NCI-H524 treated with DMSO at 0.1 percent for 48 hours (cell line): ENCODE data around the gene CDH18.

Source experiments
- DNase-seq: peaks from one replicate; lab custom pipeline; 2025; lab: John Stamatoyannopoulos, UW

Gene CDH18

DNA sequence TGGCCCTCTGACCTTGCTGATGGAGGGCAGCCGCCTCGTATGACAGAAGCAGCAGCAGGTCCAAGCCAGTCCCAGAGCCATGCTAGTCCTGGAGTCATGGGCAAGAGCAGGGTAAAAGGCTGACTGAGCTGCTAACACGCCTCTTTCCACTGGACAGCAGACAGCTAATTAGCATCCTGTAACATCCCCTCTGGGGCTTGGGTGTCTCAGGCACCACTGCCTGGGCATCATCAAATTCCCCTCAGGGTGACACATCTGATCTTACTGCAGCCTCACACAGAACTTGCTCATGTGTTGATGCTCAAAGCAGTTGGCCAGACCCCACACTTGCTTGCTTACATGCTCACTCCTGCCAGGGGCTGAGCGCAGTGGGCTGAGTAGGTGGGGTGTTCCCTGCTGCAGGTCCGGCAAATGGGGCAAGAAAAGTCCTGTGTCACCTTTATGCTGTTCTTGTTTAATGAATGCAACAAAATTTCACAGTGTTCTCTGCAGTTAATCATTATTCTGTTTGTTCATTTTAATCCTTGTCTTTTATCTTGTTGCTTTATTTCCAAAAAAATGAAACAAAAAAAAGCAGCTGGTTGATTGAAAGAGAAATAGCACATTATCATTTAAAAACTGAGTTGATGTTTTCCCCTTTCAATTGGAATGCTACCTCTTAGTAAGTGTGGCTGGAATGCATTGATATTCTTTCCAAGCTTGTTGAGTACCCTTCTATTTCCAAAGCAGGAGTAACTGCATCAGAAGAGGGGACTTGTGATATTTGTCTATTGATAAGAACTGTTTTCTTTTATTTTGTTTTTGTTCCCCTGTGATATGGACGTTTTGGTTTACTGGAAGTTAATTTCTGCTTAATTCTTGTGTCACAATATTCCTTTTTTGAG, 254.1 kb downstream of the CDH18 start:
- DNase-seq, result no peak

DNA sequence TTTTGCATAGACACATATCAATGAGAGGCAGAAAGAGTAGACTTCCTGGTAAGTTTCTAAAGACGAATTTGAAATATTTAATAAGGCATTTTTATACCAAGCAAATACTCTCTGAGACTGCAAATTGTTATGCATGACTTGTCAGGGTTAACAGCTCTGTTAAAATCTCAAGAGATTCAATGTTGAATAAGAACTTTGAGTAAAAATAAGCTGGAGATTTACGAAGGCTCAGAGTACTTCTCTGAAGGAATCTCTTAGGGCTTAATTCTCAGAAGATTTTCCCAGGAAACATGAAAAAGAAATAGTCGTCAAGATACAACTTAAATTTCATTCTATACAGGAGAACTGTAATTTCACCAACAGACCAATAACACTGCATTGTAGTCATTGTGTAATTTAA, 259.4 kb downstream of the CDH18 start:
- DNase-seq, result no peak

DNA sequence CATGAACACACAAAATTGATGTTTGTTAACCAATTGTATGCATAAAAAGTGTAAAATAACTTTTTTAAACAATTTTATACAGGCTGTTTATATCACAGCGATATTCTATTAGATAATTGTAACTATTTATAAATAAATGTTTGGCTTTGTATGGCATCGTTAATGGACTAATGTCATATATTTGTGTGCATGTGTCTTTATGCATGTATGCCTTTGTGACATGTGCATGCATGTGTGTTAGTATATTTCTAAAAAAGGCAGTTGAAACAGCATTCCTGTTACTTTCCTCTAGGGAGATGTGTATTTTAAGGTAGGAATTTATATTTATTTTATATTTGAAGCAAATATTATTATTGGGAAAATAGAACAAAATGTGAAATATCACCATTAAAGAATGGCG, 268.9 kb downstream of the CDH18 start:
- DNase-seq, result no peak

DNA sequence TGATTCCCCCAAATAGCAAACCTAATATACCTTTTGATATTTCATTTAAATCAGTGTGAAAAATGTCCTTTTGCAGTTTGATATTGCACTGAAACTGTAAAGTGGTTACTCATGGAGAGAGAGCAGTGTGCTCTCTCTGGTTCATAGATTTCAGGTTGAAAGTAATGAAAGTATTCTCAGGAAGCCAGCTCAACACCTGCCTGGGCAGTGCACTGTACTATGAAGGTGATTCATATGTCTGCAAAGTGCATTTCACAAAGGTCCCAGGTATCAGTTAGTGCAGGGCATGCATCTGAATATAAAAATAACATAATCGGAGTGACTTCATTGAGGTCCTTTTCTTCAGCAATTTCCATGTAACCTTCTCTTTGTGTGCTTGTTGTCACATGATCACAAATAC, 274.3 kb downstream of the CDH18 start:
- no peak for DNase-seq

DNA sequence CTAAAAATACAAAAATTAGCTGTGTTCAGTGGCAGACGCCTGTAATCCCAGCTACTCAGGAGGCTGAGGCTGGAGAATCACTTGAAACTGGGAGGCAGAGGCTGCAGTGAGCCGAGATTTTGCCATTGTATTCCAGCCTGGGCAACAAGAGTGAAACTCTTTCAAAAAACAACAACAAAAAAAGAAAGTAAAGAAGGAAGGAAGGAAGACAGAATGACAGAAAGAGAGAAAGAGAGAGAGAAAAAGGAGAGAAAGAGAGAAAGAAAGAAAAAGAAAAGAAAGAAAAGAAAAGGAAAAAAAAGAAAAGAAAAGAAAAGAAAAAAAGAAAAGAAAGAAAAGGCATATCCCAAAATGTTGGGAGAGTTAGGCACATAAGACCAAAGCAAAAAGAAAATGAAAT, 278.6 kb downstream of the CDH18 start:
- DNase-seq, result no peak

DNA sequence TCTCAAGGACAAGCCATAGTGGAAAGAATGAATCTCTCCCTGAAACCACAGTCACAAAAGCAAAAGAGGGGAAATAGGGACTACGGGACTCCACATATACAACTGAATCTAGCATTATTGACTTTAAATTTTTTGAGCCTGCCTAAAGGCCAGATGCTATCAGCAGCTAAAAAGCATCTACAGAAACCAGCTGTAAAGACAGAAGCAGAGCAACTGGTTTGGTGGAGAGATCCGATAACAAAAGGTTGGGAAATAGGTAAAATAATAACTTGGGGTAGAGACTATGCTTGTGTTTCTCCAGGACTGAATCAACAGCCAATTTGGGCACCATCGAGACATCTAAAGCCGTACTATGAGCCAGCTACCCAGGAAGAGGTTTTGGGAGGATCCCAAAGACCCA, 281.2 kb downstream of the CDH18 start:
- no peak for DNase-seq

DNA sequence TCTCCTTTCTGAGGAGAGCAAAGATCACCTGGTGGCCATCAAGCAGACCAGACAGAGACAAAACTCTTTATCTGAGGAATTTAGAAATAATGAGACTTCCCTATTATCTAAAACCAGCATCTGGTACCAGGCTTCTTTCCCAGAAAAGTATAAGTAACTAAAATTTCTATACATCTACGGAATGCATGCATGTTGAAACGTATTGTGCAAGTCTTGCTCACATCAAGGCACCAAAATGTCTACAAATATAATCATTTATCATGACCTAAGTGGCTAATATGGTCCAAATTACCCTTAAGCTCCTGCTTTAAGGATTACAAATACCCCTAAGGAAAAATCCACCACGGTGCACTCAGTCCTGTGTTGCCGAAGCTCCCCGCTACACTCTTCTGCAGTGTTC, 286.3 kb downstream of the CDH18 start:
- no peak for DNase-seq

DNA sequence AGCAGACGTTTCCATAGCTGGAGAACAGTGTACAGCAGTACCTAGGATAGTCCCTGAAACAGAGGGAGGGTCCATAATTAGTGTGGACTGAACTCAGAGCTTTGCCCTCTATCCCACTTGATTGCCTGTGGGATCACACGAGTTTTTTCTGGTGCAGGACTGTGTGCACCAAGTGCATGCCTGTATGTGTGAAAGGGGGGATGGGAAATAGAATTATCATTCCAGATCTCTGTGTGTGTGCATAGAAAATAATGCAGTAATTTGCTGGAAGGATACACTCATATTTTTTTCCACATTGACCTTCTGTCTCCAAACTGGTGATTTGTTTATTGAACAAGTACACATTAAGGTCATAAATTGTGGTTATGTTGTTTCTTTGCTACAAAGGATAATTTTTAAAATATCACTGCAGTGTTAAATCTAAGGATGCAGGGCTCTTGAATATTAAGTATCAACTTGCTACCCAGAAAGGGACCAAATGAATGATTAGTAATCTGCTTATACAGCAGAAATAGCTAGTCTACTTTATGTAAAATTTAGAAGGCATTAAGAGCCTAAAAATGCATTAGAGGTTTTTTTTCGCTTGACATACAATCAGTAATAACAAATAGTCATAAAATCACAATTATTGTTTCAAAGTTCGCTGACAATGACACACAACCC, 292.9 kb downstream of the CDH18 start:
- no peak for DNase-seq

DNA sequence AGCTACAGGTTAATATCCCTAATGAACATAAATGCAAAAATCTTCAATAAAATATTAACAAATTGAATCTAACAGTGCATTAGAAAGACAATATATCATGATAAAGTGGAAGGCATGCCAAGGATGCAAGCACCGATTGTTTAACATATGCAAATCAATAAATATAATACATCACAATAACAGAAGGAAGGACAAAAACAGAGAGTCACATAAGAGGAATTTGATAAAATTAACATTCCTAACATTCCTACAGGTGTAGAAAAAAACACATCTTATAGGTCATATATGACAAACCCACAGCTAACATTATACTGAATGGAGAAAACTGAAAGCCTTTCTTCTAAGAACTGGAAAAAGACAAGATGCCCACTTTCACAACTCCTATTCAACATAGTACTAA, 297.0 kb downstream of the CDH18 start:
- no peak for DNase-seq

DNA sequence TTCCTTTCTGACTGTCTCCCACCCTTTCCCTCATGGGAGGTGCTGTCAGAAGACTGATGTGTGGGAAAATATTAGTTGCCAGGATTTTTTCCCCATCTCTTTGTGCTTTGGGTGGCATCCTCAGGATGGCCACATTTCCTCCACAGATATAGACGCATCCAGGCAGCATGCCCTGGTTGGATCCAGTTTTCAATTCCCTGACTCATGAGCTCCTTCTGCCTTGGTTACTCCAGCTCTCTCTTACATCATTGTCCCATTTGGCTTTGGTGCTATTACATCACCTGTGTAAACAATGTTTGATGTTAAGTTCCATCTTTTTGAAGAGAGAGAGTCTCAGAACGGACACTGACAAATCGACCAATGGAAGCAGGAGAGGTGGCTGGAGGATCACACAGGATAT, 302.5 kb downstream of the CDH18 start:
- DNase-seq, result no peak

DNA sequence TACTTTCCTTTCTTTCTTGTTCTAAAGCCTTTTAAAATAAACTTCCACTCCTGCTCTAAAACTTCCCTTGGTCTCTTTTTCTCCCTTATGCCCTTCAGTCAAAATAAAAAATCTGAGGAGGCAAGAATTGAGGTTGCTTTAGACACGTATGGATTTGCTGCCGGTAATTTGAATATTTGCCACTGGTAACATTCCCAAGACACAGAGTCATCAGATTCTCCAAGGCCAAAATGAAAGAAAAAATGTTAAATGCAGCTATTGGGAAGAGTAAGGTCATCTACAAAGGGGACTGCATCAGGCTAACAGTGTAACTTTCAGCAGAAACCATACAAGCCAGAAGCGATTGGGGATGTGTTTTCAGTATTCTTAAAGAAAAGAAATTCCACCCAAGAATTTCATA, 311.1 kb downstream of the CDH18 start:
- no peak for DNase-seq

DNA sequence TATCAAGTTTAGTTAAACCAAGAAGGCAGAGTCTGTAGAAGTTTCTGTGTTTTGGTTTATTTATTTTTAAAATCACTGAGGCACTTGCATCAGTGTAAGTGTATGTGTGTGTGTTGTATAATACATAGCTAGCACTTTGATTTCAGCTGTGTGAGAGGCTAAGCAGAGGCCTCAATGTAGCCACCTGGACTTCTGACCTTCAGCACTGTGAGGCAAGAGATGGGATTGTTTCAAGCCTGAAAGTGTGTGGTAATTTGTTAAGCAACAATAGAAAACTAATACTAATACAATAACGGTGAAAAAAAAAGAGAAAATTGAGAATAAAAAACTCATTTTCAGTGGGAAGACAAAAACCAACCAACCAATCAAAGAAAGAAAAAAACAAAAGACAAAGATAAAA, 327.3 kb downstream of the CDH18 start:
- no peak for DNase-seq

DNA sequence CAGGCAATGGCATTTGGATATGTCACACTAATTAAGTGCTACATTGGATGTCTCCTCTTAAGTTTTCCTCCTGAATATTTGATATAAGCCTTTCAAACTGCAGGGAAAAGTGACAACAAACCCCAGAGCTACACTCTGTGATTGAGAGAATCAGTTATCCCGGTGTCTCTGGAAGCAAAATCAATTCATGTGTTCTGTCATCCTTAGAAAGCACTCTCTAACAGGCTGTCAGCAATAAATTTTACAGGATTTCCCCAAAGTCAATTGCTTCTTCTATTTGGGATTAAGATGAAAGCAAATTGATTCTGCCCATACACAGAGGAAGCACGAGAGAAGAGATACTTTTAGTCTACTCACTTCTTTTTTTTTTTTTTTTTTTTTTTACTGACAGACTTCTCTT, 332.4 kb downstream of the CDH18 start:
- DNase-seq, result no peak

DNA sequence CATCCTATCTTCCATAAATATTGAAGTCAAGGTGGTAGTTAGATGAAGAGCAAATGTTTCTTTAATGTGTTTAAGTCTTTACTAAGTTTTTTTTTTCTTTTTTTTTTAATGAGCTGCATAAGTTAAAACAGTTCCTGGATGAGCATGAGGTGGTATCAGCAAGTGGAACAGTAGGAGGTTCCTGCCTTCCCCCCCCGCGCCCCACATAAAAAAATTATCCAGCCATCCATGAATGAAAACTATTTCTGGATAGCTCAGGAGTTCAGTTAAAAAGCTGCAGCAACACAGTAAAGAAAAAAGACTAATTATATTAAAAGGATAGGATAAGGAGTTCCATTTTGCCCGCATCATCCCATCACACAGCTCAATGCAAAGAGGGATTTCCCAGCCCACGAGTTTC, 349.5 kb downstream of the CDH18 start:
- no peak for DNase-seq

DNA sequence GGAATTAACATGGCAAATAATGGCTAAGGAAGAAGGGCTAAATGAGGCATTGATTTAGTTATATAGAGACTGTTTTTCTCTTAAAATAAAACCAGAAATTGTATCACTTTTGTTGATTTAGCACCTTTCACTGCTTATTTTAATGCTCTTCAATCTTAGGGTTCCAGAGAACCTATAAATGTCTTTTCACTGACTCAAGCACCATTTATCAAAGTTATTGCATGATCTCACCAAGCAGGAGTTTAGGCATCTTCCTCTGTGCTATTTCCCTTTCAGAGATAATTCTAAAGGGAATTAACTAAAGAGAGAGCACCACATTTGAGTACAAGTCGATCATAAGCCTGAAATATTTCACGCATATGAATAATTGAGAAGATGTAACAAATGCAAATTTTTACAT, 357.1 kb downstream of the CDH18 start:
- DNase-seq, result no peak

DNA sequence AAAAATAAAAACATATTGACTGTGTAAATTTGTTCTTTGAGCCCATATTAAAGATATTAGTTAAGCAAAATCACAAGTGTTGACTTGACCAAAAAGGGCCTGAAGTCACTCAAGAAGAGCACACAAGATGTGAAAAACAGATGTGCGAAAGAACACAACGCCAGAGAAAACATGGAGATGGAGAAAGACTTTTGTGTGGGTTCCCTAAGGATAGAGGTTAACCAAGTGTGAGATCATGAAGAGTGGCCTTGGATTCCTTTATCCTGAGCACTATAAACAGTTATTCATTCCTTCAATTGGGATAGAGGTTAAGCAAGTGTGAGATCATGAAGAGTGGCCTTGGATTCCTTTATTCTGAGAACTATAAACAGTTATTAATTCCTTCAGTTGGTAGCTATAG, 361.8 kb downstream of the CDH18 start:
- DNase-seq, result no peak

DNA sequence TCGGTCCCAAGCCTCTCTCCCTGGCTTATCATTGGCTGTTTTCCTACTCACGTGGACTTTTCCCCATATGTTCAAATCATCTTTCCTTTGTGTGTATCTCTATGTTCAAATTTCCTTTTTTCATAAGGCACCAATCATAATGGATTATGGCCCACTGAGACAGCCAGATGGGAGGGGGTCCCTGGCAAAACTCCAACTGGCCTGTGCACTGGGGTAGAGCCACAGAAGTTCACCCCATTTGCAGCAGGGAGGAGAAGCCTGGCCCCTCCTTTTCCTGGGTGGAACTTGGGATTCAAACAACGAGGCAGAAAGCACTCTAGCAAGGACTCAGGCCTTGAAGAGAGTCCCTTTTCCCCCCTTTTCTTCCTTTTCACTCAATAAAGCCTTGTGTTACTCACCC, 362.4 kb downstream of the CDH18 start:
- no peak for DNase-seq

DNA sequence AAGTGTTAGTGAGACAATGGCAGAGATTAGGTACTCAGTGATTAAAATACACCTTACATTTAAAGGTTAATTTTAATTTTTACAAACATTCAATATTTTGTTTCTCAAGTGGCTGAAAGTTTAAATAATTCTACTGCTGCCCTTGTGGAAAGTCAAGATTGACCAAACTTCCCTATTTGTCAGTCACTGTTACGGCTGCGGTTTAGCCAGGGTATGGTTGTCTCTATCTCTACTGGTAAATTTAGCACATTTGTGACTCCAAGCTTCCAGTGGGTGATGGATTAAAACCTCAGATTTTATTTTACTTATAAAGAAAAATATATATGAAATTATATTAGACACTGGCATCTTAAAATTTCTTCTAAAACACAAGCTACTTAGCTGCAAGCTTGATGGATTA, 368.4 kb downstream of the CDH18 start:
- DNase-seq, result no peak

DNA sequence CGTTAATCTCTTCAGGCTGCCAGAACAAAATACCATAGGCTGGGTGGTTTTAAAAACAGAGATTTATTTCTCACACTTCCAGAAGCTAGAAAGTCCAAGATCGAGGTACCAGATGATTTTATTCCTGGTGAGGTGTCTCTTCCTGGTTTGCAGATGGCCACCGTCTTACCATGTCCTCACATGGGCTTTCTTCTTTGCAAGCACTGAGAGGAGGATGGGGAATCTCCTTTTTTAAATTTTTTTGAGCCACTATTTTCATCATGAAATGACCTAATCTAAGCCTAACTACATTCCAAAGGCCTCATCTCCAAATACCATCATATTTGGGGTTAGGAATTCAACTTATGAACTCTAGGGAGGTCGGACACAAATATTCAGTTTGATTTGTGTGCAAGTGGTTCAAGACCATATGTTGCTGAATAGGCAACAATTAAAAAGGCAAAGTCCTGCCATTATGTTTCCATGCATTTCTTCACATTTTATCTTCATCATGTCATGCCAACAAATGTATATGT, 371.2 kb downstream of the CDH18 start:
- no peak for DNase-seq

DNA sequence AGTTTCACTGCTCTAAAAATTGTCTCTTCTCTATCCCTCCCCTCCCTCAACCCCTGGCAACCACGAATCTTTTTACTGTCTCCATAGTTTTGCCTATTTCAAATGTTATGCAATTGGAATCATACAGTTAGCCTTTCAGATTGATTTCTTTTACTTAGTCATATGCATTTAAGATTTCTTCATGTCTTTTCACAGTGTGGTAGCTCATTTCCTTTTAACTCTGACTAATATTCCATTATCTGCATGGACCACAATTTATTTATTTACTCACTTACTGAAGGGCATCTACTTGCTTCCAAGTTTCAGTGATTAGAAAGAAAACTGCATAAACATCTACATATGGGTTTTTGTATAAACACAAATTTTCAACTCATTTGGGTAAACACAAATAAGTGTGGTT, 372.3 kb downstream of the CDH18 start:
- DNase-seq, result no peak

DNA sequence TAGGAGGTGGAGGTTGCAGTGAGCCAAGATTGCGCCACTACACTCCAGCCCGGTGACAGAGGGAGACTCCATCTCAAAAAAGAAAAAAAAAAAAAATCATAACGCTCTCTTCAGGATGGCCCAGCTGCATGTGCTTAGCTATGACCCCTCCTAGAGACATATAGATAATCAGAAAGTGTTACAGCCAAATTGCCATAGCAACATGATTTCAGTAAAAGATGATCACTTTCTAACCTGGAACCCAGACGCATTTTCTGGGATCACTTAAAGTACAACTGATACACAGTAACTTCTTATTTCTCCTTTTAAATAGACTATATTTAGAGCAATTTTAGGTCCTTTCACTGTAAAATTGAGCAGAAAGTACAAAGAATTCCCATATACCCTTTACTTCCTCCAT, 372.9 kb downstream of the CDH18 start:
- no peak for DNase-seq

DNA sequence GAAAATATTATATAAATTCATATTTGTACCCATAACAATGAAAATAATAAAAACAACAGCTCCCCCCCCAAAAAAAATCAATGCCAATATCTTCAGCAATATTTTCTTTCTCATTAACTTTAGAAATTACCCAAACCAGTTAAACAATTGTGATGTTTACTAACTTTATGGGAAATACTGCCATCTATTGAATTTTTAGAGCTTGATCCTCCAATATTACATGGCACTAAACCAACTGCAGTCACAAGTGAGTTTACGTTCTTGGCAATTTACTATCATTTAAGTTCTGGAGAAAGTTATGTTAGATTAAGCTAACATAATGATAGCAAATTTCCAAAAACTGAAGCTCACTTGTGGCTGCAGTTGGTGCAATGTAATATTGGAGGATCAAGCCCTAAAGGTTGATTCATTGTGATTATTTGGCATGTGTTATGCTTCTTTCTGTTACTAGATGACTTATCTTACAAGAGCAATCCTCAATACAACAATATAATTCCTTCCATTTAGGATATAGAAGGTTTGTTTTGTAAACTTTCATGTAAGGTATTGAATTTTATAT, 379.5 kb downstream of the CDH18 start:
- DNase-seq, result peak; percentile 62

DNA sequence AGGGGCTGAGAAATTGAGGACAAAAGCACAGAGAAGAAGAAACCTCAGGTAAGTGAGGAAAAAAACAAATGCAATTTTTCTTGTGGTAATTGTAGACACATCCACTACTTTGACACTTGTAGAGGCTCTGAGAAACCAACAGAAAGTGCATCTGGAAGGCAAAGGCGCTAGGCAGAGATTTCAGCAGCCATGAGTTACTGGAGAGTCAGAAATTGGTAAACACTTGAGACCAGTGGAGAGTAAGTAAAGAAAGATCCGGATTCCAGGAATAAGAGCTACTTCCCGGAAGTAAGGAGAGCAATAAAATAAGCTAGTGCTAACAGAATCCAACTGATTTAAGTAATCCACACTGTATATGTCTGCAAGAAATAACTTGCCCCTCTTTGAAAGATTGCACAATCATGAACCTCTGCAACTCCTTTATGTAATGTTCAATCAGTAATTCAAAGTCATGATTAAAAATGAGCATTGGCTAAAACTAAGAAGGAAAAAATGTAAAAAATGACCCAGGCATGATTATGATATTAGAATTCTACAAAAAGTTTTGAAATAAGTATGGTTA, 382.1 kb downstream of the CDH18 start:
- no peak for DNase-seq
